Measurements from ENCODE around the gene SREBF1. TPM values are rescaled to one million over a fixed set of nuclear protein-coding genes. Genes with fewer than 3 reads are reported as not detected.

Gene SREBF1
- total RNA-seq, 1 donor from 2014 or later: 171 TPM

- H3K27ac Mint-ChIP-seq: no peak overlapping the region
- H3K36me3 Mint-ChIP-seq (ENCODE audit: low read depth): peaks cover 5% of the 10 kb centered on the region
- H3K4me3 Mint-ChIP-seq: no peak overlapping the region
- no peak for DNase-seq
- no peaks in the 10 kb centered on the region for H3K9me3 Mint-ChIP-seq
- H3K4me1 Mint-ChIP-seq: no peaks in the 10 kb centered on the region
- intact Hi-C loops (cut with micrococcal nuclease): no loop called here
- H3K27me3 Mint-ChIP-seq: no peaks in the 10 kb centered on the region
Measured at GRCh38 chr17:17870247-17870646, 33.5 kb upstream of the SREBF1 start.

DNA sequence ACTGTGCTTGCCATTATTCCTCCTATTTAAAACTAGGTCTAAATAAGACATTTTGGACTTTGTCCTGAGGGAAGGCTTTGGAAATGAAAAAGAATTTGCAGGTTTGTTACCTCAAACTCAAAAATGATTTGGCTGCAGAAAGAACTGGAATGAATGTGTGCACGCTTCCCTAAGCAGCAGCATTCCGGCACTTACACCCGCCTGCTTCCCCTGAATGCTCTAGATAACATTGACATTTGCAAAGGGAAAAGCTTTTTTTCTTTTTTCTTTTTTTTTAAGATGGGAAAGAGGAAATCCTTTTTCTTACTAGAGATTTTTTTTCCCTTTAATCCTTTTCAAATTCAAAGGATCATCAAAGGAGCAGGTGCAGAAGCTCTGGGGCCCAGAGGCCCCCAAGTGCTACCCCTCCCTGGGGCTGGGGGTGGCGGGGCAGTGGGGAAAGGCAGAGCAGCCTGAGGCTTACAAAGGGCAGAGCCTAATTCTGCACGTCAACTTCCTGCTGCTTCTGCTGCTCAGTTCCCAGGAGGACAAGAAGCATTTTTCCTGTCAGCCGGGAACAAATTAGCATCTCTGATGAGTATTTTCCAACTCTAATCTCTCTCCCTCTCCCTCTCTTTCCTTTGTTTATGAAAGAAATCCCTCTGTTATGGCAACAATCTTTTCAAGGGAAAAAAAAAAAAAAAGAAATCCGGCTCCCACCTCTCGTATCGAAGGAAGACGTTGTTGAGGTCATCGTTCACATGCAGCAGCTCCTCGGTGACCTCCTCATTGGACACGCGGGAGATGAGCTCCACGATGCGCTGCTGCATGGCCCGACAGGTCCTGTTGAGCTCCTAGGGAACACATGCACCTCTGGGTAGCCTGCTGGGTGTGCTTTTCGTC lies 32.1 kb upstream of the SREBF1 start:
- Mint-ChIP-seq H3K4me1 (no peaks in the 10 kb centered on the region), H3K36me3 (ENCODE audit: low read depth) (peaks cover 5% of the 10 kb centered on the region), H3K27ac (no peak overlapping the region), H3K9me3 (no peaks in the 10 kb centered on the region), H3K27me3 (no peaks in the 10 kb centered on the region), H3K4me3 (no peak overlapping the region)
- intact Hi-C loops (cut with micrococcal nuclease): no loop called here
- no peak for DNase-seq

- H3K27ac Mint-ChIP-seq: no peak overlapping the region
- no peaks in the 10 kb centered on the region for H3K27me3 Mint-ChIP-seq
- intact Hi-C loops (cut with micrococcal nuclease): no loop called here
- H3K36me3 Mint-ChIP-seq (ENCODE audit: low read depth): peaks cover 7% of the 10 kb centered on the region
- peaks cover 9% of the 10 kb centered on the region for H3K4me1 Mint-ChIP-seq
- no peak for DNase-seq
- no peaks in the 10 kb centered on the region for H3K9me3 Mint-ChIP-seq
- no peak overlapping the region for H3K4me3 Mint-ChIP-seq
Measured at GRCh38 chr17:17866897-17867296, 30.1 kb upstream of the SREBF1 start.

GRCh38 chr17:17866425-17866824 lies 29.6 kb upstream of the SREBF1 start:
- Mint-ChIP-seq H3K4me3 (no peak overlapping the region), H3K9me3 (no peaks in the 10 kb centered on the region), H3K27me3 (no peaks in the 10 kb centered on the region), H3K27ac (no peak overlapping the region), H3K4me1 (peaks cover 9% of the 10 kb centered on the region), H3K36me3 (ENCODE audit: low read depth) (peaks cover 7% of the 10 kb centered on the region)
- DNase-seq: no peak
- intact Hi-C loops (cut with micrococcal nuclease): no loop called here

GRCh38 chr17:17865035-17865434 lies 28.2 kb upstream of the SREBF1 start:
- H3K27me3 Mint-ChIP-seq: no peaks in the 10 kb centered on the region
- peaks cover 7% of the 10 kb centered on the region for H3K36me3 Mint-ChIP-seq (ENCODE audit: low read depth)
- no peak overlapping the region for H3K27ac Mint-ChIP-seq
- H3K4me1 Mint-ChIP-seq: peaks cover 9% of the 10 kb centered on the region
- no peak overlapping the region for H3K4me3 Mint-ChIP-seq
- H3K9me3 Mint-ChIP-seq: no peaks in the 10 kb centered on the region
- intact Hi-C loops (cut with micrococcal nuclease): no loop called here
- no peak for DNase-seq

- no peak overlapping the region for H3K4me3 Mint-ChIP-seq
- peaks cover 4% of the 10 kb centered on the region for H3K36me3 Mint-ChIP-seq (ENCODE audit: low read depth)
- no peaks in the 10 kb centered on the region for H3K9me3 Mint-ChIP-seq
- intact Hi-C loops (cut with micrococcal nuclease): loop anchor here (1.0 kb wide), 2 partner anchors 48 to 179 kb away; partner anchors contain the start of gene RAI1
- no peak overlapping the region for H3K27ac Mint-ChIP-seq
- no peaks in the 10 kb centered on the region for H3K27me3 Mint-ChIP-seq
- H3K4me1 Mint-ChIP-seq: peaks cover 15% of the 10 kb centered on the region
- DNase-seq: no peak
Measured at GRCh38 chr17:17860766-17861107, 24.0 kb upstream of the SREBF1 start.

DNA sequence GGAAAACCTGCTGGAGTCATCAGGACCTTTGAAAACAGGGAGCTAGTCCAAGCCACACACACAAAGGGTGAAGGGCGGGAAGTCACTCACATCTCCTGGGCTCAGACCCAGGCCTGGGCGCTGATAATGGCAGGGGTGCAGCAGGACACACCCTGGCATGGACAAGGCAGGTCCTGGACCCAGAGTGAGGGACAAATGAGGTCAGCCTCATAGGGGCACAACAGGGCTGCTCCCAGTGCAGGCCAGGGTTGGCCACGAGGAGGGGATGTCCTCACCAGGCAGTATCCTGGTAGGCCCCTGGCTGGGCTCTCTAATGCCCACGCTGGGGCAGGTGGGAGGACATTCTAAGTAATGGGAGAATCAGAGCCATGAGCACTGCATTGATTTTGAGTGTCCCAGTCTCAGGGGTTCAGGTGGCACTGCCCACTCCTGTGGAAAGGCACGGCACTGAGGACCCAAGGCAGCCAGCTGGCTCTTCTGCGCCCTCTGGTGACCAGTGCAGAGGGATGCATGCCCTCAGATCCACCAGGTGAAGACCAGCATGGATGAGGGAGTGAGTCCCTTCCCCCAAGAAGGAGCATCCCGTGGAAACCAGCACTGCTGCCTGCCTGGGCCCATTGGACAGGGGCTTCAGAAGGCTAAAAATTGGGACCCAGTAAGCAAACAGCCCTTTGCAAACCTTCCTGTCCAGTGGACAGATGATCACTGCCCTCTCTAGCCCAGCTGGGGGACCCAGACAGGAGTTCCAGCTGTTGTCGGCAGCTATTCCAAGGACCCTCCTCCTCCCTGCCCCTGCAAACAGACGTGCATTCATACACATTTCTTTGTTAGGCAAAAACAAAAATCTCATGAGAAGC lies 23.4 kb upstream of the SREBF1 start:
- intact Hi-C loops (cut with micrococcal nuclease): loop anchor here (1.0 kb wide), 2 partner anchors 48 to 179 kb away; partner anchors contain the start of gene RAI1
- Mint-ChIP-seq H3K27me3 (no peaks in the 10 kb centered on the region), H3K27ac (no peak overlapping the region), H3K9me3 (no peaks in the 10 kb centered on the region), H3K36me3 (ENCODE audit: low read depth) (peaks cover 4% of the 10 kb centered on the region), H3K4me1 (peaks cover 21% of the 10 kb centered on the region), H3K4me3 (no peak overlapping the region)
- DNase-seq: peak; percentile 91

DNA sequence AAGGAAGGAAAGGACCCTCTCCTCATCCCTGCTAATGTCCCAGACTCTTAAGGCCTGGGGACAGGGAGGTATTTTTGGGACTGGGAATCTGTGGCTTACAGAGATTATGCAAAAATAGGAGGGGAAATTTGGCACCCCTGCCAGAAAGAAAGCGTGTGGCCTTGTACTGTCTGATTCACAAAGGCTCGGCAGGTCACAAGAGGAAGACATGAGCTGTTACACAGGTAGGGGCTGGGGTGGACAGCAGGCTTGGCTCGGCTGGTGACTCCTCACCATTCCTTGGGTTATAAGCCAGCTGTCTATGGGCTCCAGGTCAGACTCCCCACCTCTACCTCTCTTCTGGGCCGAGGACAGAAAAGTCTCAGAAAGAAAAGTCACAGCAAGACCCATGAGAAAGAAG lies 20.7 kb upstream of the SREBF1 start:
- Mint-ChIP-seq H3K27ac (no peak overlapping the region), H3K36me3 (ENCODE audit: low read depth) (peaks cover 5% of the 10 kb centered on the region), H3K9me3 (no peaks in the 10 kb centered on the region), H3K4me1 (peaks cover 33% of the 10 kb centered on the region), H3K4me3 (no peak overlapping the region), H3K27me3 (no peaks in the 10 kb centered on the region)
- intact Hi-C loops (cut with micrococcal nuclease): no loop called here
- DNase-seq: no peak

GRCh38 chr17:17856386-17856785 lies 19.6 kb upstream of the SREBF1 start:
- intact Hi-C loops (cut with micrococcal nuclease): no loop called here

DNA sequence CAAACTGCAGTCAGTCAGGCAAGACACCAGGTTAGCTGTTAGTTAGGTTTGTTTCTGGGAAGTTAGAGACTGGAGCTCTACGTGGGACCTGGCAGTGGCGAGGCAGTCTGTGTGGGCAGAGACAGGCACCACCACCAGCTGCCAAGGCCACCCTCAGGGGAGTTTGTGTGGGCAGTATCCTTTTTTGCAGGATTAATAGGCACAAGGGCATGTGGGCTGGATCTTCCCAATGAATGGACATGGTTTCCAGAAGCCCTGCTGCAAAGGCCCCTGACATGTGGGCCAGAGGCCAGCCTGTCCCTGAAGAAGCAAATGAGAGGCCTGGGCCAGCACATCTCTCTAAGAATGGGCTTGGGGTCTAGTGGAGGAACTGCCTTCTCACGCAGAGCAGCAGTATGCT lies 19.2 kb upstream of the SREBF1 start:
- no peaks in the 10 kb centered on the region for H3K9me3 Mint-ChIP-seq
- peaks cover 44% of the 10 kb centered on the region for H3K4me1 Mint-ChIP-seq
- peaks cover 5% of the 10 kb centered on the region for H3K36me3 Mint-ChIP-seq (ENCODE audit: low read depth)
- no peaks in the 10 kb centered on the region for H3K27me3 Mint-ChIP-seq
- no peak overlapping the region for H3K4me3 Mint-ChIP-seq
- H3K27ac Mint-ChIP-seq: no peak overlapping the region
- intact Hi-C loops (cut with micrococcal nuclease): loop anchor here (1.0 kb wide), 1 partner anchor 33 kb away; no protein-coding TSS in a partner anchor
- no peak for DNase-seq

More at GRCh38 chr17:17856386-17856785, 19.6 kb upstream of the SREBF1 start:
- Mint-ChIP-seq H3K4me1 (peaks cover 42% of the 10 kb centered on the region), H3K9me3 (no peaks in the 10 kb centered on the region), H3K27me3 (no peaks in the 10 kb centered on the region), H3K36me3 (ENCODE audit: low read depth) (peaks cover 3% of the 10 kb centered on the region), H3K4me3 (no peak overlapping the region), H3K27ac (peak overlapping the region; percentile 20)
- peak; percentile 57 for DNase-seq

GRCh38 chr17:17853811-17854447 lies 17.1 kb upstream of the SREBF1 start:
- Mint-ChIP-seq H3K36me3 (ENCODE audit: low read depth) (peaks cover 8% of the 10 kb centered on the region), H3K27ac (peak overlapping the region; percentile 94), H3K4me1 (peaks cover 65% of the 10 kb centered on the region), H3K27me3 (no peaks in the 10 kb centered on the region), H3K9me3 (no peaks in the 10 kb centered on the region), H3K4me3 (peak overlapping the region; percentile 72)
- peak; percentile 74 for DNase-seq
- intact Hi-C loops (cut with micrococcal nuclease): loop anchor here (1.0 to 5.0 kb wide), 2 partner anchors 18 to 103 kb away; partner anchors contain the start of gene SREBF1

- H3K27me3 Mint-ChIP-seq: no peaks in the 10 kb centered on the region
- peaks cover 75% of the 10 kb centered on the region for H3K4me1 Mint-ChIP-seq
- H3K36me3 Mint-ChIP-seq (ENCODE audit: low read depth): peaks cover 8% of the 10 kb centered on the region
- H3K4me3 Mint-ChIP-seq: no peak overlapping the region
- intact Hi-C loops (cut with micrococcal nuclease): loop anchor here (5.0 kb wide), 1 partner anchor 104 kb away; no protein-coding TSS in a partner anchor
- peak overlapping the region; percentile 94 for H3K27ac Mint-ChIP-seq
- H3K9me3 Mint-ChIP-seq: no peaks in the 10 kb centered on the region
- DNase-seq: peak; percentile 57
Measured at GRCh38 chr17:17852930-17853329, 16.1 kb upstream of the SREBF1 start.

GRCh38 chr17:17851103-17852002 lies 14.6 kb upstream of the SREBF1 start:
- Mint-ChIP-seq H3K27ac (peak overlapping the region; percentile 97), H3K9me3 (no peaks in the 10 kb centered on the region), H3K27me3 (no peaks in the 10 kb centered on the region), H3K36me3 (ENCODE audit: low read depth) (peaks cover 10% of the 10 kb centered on the region), H3K4me1 (peaks cover 78% of the 10 kb centered on the region), H3K4me3 (peak overlapping the region; percentile 26)
- intact Hi-C loops (cut with micrococcal nuclease): loop anchor here (5.0 kb wide), 1 partner anchor 106 kb away; no protein-coding TSS in a partner anchor
- peak; percentile 58 for DNase-seq
